AG10803 (cell line): ENCODE results near the gene CNFN.

ENCODE experiments used
- DNase-seq: peaks from one replicate; pipeline ENCODE4 v3.0.0; 2010; ENCODE audit warnings: low read depth
- H3K4me3 ChIP-seq: 2 replicates; pipeline ENCODE4 v1.5.1; 2011; ENCODE audit warnings: mild to moderate bottlenecking, low read length, control low read depth
- TF ChIP-seq, protein P1 (sequence below): conservative IDR thresholded peaks from 2 replicates; pipeline ENCODE4 v1.5.1; 2011; ENCODE audit warnings: mild to moderate bottlenecking, low read length, control low read depth, inconsistent platforms

The CNFN gene

DNA sequence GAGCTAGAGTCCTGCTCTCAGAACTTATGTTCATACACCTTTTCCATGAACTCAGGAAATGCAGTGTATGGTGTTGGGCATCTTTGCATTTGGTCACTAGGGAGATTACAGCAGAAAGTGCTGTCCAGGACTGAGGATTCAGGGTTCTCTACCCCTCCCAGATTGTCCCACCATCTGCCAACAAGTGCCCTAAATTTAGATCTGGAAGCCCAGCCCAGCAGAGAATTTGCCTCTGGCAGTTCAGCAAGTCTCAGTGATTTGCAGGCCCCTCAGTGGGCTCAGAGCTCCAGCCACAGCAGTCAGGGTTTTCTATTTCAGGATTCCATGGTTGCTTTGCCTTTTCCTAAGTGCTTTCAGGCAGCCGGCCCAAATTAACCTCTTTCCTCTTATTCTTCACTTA lies 23.4 kb downstream of the CNFN start:
- DNase-seq, result no peak
- H3K4me3 ChIP-seq, result no peak overlapping the region
- TF ChIP-seq, protein P1, sequence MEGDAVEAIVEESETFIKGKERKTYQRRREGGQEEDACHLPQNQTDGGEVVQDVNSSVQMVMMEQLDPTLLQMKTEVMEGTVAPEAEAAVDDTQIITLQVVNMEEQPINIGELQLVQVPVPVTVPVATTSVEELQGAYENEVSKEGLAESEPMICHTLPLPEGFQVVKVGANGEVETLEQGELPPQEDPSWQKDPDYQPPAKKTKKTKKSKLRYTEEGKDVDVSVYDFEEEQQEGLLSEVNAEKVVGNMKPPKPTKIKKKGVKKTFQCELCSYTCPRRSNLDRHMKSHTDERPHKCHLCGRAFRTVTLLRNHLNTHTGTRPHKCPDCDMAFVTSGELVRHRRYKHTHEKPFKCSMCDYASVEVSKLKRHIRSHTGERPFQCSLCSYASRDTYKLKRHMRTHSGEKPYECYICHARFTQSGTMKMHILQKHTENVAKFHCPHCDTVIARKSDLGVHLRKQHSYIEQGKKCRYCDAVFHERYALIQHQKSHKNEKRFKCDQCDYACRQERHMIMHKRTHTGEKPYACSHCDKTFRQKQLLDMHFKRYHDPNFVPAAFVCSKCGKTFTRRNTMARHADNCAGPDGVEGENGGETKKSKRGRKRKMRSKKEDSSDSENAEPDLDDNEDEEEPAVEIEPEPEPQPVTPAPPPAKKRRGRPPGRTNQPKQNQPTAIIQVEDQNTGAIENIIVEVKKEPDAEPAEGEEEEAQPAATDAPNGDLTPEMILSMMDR, result no peak

DNA sequence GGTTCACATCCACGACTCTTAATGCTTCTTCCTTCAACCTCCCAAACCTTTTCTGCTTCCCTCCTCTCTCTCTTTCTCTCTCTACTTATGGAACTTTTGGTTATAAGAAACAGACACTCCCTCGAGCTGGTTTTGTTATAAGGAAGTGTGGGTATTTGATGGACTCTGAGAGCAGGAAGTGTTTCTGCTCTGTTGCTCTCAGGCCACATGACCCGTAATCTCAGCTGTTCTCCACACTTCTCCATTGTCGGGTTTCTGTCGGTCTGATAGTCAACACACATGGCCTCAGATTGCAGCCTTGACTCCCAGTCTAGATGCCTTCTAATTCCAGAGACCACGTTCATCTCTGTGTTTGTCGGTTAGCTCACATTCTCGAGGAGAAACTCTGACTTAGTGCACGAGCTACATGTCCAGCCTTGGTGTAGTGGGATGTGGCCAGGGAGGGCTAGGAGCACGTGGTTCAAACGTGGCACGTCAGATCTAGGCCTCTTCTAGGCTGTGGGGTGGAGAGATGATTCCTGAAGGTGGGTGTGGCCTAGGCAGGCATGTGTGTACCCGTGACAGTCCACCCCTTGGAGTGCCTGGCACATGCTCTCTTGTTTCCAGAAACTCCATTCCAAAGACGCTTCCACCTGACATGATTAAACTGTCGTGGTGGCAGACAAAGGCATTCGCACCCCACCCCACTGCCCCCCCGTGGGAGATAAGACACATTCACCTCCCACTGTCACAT lies 26.3 kb downstream of the CNFN start:
- TF ChIP-seq, protein P1, result no peak
- H3K4me3 ChIP-seq, result no peak overlapping the region

DNA sequence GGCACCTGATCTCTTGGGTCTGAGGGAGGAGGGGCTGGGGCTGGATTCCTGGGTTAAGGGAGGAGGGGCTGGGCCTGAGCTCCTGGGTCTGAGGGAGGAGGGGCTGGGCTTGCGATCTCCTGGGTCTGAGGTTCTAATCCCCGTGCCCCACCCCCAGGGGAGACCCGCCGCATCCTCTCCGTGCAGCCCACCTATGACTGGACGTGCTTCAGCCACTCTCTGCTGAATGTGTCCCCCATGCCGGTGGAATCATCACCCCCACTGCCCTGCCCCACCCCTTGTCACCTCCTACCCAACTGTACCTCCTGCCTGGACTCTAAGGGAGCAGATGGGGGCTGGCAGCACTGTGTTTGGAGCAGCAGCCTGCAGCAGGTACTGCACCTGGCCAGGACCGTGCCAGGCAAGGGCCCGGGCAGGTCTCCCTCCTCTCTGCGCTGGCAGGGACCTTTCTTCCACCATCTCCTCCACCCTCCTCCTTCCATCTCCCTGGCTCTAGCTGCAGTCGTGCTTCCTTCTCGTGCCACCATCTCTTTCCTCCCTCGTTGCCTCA lies 27.1 kb downstream of the CNFN start:
- no peak overlapping the region for H3K4me3 ChIP-seq
- DNase-seq, result no peak
- TF ChIP-seq, protein P1, result no peak

More for the DNA sequence above, 26.3 kb downstream of the CNFN start:
- no peak for DNase-seq

DNA sequence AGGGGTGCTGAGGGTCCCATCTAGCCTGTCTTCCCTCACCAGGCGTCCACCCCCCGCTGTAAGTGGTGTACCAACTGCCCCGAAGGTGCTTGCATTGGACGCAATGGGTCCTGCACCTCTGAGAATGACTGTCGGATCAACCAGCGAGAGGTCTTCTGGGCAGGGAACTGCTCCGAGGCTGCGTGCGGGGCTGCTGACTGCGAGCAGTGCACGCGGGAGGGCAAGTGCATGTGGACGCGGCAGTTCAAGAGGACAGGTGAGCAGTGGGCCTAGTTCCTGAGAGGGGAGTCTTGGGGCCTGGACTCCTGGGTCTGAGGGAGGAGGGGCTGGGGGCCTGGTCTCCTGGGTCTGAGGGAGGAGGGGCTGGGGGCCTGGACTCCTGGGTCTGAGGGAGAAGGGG lies 27.8 kb downstream of the CNFN start:
- H3K4me3 ChIP-seq, result no peak overlapping the region
- TF ChIP-seq, protein P1, result no peak
- no peak for DNase-seq

DNA sequence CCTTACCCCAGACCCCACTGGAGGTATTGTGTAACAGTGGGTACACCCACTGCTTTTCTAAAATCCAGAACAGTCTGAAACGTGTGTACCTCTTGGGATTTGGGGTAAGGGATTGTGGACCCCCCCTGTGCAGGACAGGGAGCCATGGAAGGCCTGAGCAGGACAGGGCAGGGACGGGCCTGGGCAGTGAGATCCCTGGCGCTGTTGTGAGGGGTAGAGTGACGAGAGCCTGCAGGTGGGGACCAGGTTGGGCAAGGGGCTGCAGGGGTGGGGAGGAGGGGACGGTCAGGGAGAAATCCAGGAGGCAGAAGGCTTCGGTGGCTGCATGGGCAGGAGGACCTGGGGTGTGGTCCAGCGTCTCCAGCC lies 28.6 kb downstream of the CNFN start:
- no peak overlapping the region for H3K4me3 ChIP-seq

DNA sequence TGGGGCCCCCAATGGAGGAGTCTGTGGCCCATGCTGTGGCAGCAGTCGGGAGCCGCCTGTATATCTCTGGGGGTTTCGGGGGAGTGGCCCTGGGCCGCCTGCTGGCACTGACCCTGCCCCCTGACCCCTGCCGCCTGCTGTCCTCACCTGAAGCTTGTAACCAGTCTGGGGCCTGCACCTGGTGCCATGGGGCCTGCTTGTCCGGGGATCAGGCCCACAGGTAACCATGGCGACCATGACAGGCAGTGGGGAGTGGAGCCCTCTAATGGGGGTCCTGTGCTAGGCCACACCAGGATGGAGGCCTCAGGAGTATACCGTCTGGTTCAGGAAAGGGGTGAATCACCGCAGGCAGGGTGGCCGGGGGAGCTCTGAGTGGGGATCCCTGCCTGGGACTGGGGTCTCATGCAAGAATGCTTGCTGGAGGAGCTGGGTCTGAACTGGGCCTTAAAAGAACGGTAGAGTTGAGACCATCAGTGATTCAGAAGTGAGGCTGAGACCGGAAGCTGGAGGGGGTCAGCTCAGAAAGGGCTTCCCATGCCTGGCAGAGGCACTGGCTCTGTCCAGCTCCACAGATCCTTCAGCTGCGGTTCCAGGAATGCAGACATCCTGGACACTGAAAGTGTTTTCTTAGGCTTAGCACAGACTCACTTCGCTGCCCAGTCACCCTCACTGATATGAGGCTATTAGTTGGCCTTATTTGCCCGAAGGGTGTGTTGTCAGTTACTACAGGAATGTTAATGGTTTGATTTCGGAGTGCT lies 29.1 kb downstream of the CNFN start:
- H3K4me3 ChIP-seq, result no peak overlapping the region
- no peak for DNase-seq
- TF ChIP-seq, protein P1, result no peak

More for the DNA sequence above, 28.6 kb downstream of the CNFN start:
- TF ChIP-seq, protein P1, result no peak
- DNase-seq, result no peak
